HepG2 (cell line): Measurements from ENCODE around the gene THEM4. TPM values are rescaled to one million over a fixed set of nuclear protein-coding genes. Genes with fewer than 3 reads are reported as not detected.
A peak's percentile ranks its signal among the peaks of the same experiment; 100 is the strongest.

Experiments used
- AKAP8 ChIP-seq: sonication (generic); formaldehyde crosslinking; IDR thresholded peaks from 2 replicates; pipeline ENCODE4 v1.5.1; 2020; ENCODE audit warnings: mild to moderate bottlenecking, missing genetic modification reagents
- ATF4 ChIP-seq, 2 experiments: fragments of 450-650 bp in 1 of 2; sonication (generic) in 1 of 2; formaldehyde crosslinking; IDR thresholded peaks; 2 replicates each; pipeline versions ENCODE4 v1.5.0 to v1.8.0; 2020 to 2022; ENCODE audit warnings: mild to moderate bottlenecking in 1 of 2, missing genetic modification reagents in 1 of 2
- FOXO1 ChIP-seq: sonication (generic); formaldehyde crosslinking; IDR thresholded peaks from 2 replicates; pipeline ENCODE4 v1.4.0; 2020; ENCODE audit warnings: missing genetic modification reagents
- HMGXB4 ChIP-seq, 2 experiments: sonication (generic) in 1 of 2; formaldehyde crosslinking in 1 of 2; IDR thresholded peaks; 2 replicates each; pipeline versions ENCODE4 v1.4.0 to v1.6.1; 2018 to 2020; ENCODE audit warnings: missing genetic modification reagents in 2 of 2, borderline replicate concordance in 1 of 2, low read depth in 1 of 2, mild to moderate bottlenecking in 1 of 2, missing biosample characterization in 1 of 2
- KDM2A ChIP-seq: sonication (generic); formaldehyde crosslinking; IDR thresholded peaks from 2 replicates; pipeline ENCODE4 v1.4.0; 2020; ENCODE audit warnings: low read depth, missing genetic modification reagents, borderline replicate concordance
- KDM4B ChIP-seq: sonication (generic); formaldehyde crosslinking; IDR thresholded peaks from 2 replicates; pipeline ENCODE4 v1.4.0; 2020; ENCODE audit warnings: missing genetic modification reagents
- KLF15 ChIP-seq: sonication (generic); formaldehyde crosslinking; IDR thresholded peaks from 2 replicates; pipeline ENCODE4 v1.8.1; 2023; ENCODE audit warnings: borderline replicate concordance, mild to moderate bottlenecking, inconsistent platforms, missing genetic modification reagents, mixed read lengths
- LCORL ChIP-seq, 2 experiments: fragments of 450-650 bp in 1 of 2; sonication (generic) in 1 of 2; formaldehyde crosslinking in 1 of 2; IDR thresholded peaks; 2 replicates each; pipeline versions ENCODE4 v1.5.0 to v1.6.1; 2017 to 2020; ENCODE audit warnings: antibody characterized with exemption in 1 of 2, missing genetic modification reagents in 1 of 2
- PATZ1 ChIP-seq: sonication (generic); formaldehyde crosslinking; IDR thresholded peaks from 2 replicates; pipeline ENCODE4 v1.4.0; 2020; ENCODE audit warnings: missing genetic modification reagents
- PHF21A ChIP-seq: sonication (generic); formaldehyde crosslinking; IDR thresholded peaks from 2 replicates; pipeline ENCODE4 v1.5.0; 2020; ENCODE audit warnings: mild to moderate bottlenecking, missing genetic modification reagents
- TFE3 ChIP-seq: IDR thresholded peaks from 2 replicates; pipeline ENCODE4 v1.6.1; 2016
- UBTF ChIP-seq: sonication (generic); formaldehyde crosslinking; IDR thresholded peaks from 2 replicates; pipeline ENCODE4 v1.4.0; 2020; ENCODE audit warnings: mild to moderate bottlenecking, missing genetic modification reagents
- YEATS2 ChIP-seq: sonication (generic); formaldehyde crosslinking; IDR thresholded peaks from 2 replicates; pipeline ENCODE4 v1.4.0; 2020; ENCODE audit warnings: missing genetic modification reagents, borderline replicate concordance
- ZBTB39 ChIP-seq: sonication (generic); formaldehyde crosslinking; IDR thresholded peaks from 2 replicates; pipeline ENCODE4 v1.5.0; 2020; ENCODE audit warnings: missing genetic modification reagents
- ZNF30 ChIP-seq: sonication (generic); formaldehyde crosslinking; IDR thresholded peaks from 2 replicates; pipeline ENCODE4 v1.5.0; 2020; ENCODE audit warnings: mild to moderate bottlenecking, missing genetic modification reagents
- ZSCAN21 ChIP-seq: sonication (generic); formaldehyde crosslinking; IDR thresholded peaks from 2 replicates; pipeline ENCODE4 v1.8.0; 2022; ENCODE audit warnings: mild to moderate bottlenecking, missing genetic modification reagents, moderate library complexity, borderline replicate concordance
- polyA plus RNA-seq, 8 experiments: library from polyadenylated mRNA; depleted of rRNA in 3 of 8; stranded (reverse) in 7 of 8; unstranded in 1 of 8; fragments of >200 nt; fragmentation: Illumina TruSeq in 4 of 8; extraction: Trizol in 4 of 8; gene quantifications; 2 replicates each; pipeline versions ENCODE4 v1.2.1 to v1.2.3, GENCODE V29; 2011 to 2016; ENCODE audit warnings: low read depth in 4 of 8, missing spikeins in 1 of 8, mixed read lengths in 1 of 8; ENCODE audit not compliant: insufficient read depth in 1 of 8
- total RNA-seq, 5 experiments: library from RNA; depleted of rRNA; stranded (reverse); fragments of >200 nt; fragmentation: Illumina TruSeq; extraction: Trizol; gene quantifications; 2 replicates each; pipeline ENCODE4 v1.2.3, GENCODE V29; 2016; ENCODE audit warnings: low read depth in 1 of 5

Gene THEM4
- total and polyA plus RNA-seq, 2 of the 13 experiments (the other 11 are each of a cell fraction or from before 2014, with no cell fraction given), result 10.9 to 13.9 TPM

GRCh38 chr1:151832318-151832980 lies 76.9 kb downstream of the THEM4 start (continued):
- no peak for TF ChIP-seq KLF15
- no peak for TF ChIP-seq KDM2A (CRISPR knock-in tag)
- TF ChIP-seq LCORL (IDR thresholded peaks at IDR 0.05), result peak; percentile 56; the same call in 1 of the 2 replicates
- TF ChIP-seq LCORL (CRISPR knock-in tag; IDR thresholded peaks at IDR 0.05), result peak; percentile 60; the same call in 1 of the 2 replicates
- TF ChIP-seq ATF4 (CRISPR knock-in tag; IDR thresholded peaks at IDR 0.05), result no peak
- TF ChIP-seq ZSCAN21 (CRISPR knock-in tag), result peak; percentile 26; the same call in 1 of the 2 replicates
- peak; percentile 72; the same call in 1 of the 2 replicates for TF ChIP-seq YEATS2 (CRISPR knock-in tag)
- peak; percentile 74; the same call in 1 of the 2 replicates for TF ChIP-seq KDM4B (CRISPR knock-in tag)
- peak; percentile 57; the same call in 1 of the 2 replicates for TF ChIP-seq PHF21A (CRISPR knock-in tag)
- no peak for TF ChIP-seq AKAP8 (CRISPR knock-in tag)
- peak; percentile 73; the same call in 1 of the 2 replicates for TF ChIP-seq UBTF (CRISPR knock-in tag)
- 0 out of 4 replicates have a peak, but pooled peaks of 1 of the 2 experiments have one; percentile 45 for TF ChIP-seq HMGXB4 (CRISPR knock-in tag; IDR thresholded peaks at IDR 0.05; ENCODE audit: borderline replicate concordance in 1 of 2, low read depth in 1 of 2)
- TF ChIP-seq ZNF30 (CRISPR knock-in tag), result peak; percentile 53; the same call in 1 of the 2 replicates
- peak; percentile 94 for TF ChIP-seq TFE3 (CRISPR knock-in tag)
- TF ChIP-seq FOXO1 (CRISPR knock-in tag), result peak; percentile 90
- TF ChIP-seq ZBTB39 (CRISPR knock-in tag), result peak; percentile 43; the same call in 1 of the 2 replicates
- peak; percentile 54; the same call in 1 of the 2 replicates for TF ChIP-seq PATZ1 (CRISPR knock-in tag)
